Sigmoid colon (tissue), 7 donors: ENCODE results near the gene MBD4. TPM values are rescaled to one million over a fixed set of nuclear protein-coding genes. Genes with fewer than 3 reads are reported as not detected.

Experiments
- DNase-seq: peaks from one replicate; pipeline ENCODE4 v3.0.0-alpha.2; 2019
- H3K27ac ChIP-seq, 4 donors: fragments of 200-600 bp; sonication (generic); one replicate each; pipeline ENCODE4 v1.5.1; 2016 to 2019; ENCODE audit warnings: mild to moderate bottlenecking in 1 of 4
- H3K27me3 ChIP-seq, 3 donors: fragments of 200-600 bp; sonication (generic); one replicate each; pipeline ENCODE4 v1.5.1; 2019; ENCODE audit warnings: mild to moderate bottlenecking in 1 of 3
- H3K36me3 ChIP-seq, 4 donors: fragments of 200-600 bp; sonication (generic); one replicate each; pipeline ENCODE4 v1.5.1; 2016 to 2019
- H3K4me1 ChIP-seq, 4 donors: fragments of 200-600 bp; sonication (generic); one replicate each; pipeline ENCODE4 v1.5.1; 2017 to 2019
- H3K4me3 ChIP-seq, 4 donors: fragments of 200-600 bp; sonication (generic); one replicate each; pipeline ENCODE4 v1.5.1; 2017 to 2019; ENCODE audit warnings: mild to moderate bottlenecking in 2 of 4, moderate library complexity in 1 of 4
- H3K9me3 ChIP-seq, 4 donors: fragments of 200-600 bp in 3 of 4; sonication (generic) in 3 of 4; one replicate each; pipeline versions ENCODE4 v1.5.1 to v1.6.1; 2013 to 2019
- CTCF ChIP-seq, 4 experiments: fragments of 450-650 bp in 3 of 4; fragments of 200-600 bp in 1 of 4; IDR thresholded peaks; one replicate each; pipeline ENCODE4 v1.5.1; 2016 to 2019; ENCODE audit warnings: antibody characterized with exemption in 4 of 4, mild to moderate bottlenecking in 3 of 4, moderate library complexity in 2 of 4
- EP300 ChIP-seq, 4 donors: sonication (generic); formaldehyde crosslinking; IDR thresholded peaks; one replicate each; pipeline ENCODE4 v1.6.1; 2017; ENCODE audit warnings: antibody characterized with exemption in 4 of 4
- POLR2A ChIP-seq, 2 donors: fragments of 450-650 bp; IDR thresholded peaks; one replicate each; pipeline ENCODE4 v1.6.1; 2016; ENCODE audit warnings: antibody characterized with exemption in 2 of 2, mild to moderate bottlenecking in 2 of 2, moderate library complexity in 2 of 2
- POLR2AphosphoS5 ChIP-seq, 4 donors: sonication (generic); formaldehyde crosslinking; IDR thresholded peaks; one replicate each; pipeline ENCODE4 v1.6.1; 2017; ENCODE audit warnings: antibody characterized with exemption in 4 of 4
- WGBS, 2 donors: extraction: QIAGEN DNeasy Blood & Tissue Kit; methylation state at CpG; one replicate each; pipeline ENCODE4 v1.1.7; 2013; 5-methylcytosine and 5-hydroxymethylcytosine counted together
- intact Hi-C: fragments of 100-400 bp; cut with DNase I; formaldehyde crosslinking; loops from one replicate; pipeline ENCODE4 v1.15.1; 2023
- polyA plus RNA-seq, 3 donors: library from polyadenylated mRNA; stranded (reverse); fragments of 200-250 nt; gene quantifications; one replicate each; pipeline ENCODE4 v1.2.3, GENCODE V29; 2013
- total RNA-seq, 4 donors: library from RNA; depleted of rRNA; stranded (reverse); fragments of >200 nt; gene quantifications; one replicate each; pipeline ENCODE4 v1.1.0, GENCODE V29; 2016
- donor health status: healthy with polysubstance abuse.
- donor health status: Bipolar disorder and iron deficiency.
- donor health status: healthy.

The MBD4 gene
- total and polyA plus RNA-seq, 7 donors = 11.8 to 21.6 (median 15.8) TPM

- no peak for TF ChIP-seq POLR2A (IDR thresholded peaks at IDR 0.05)
- TF ChIP-seq CTCF (IDR thresholded peaks at IDR 0.05) = no peak
- no peak for TF ChIP-seq EP300 (IDR thresholded peaks at IDR 0.05)
- TF ChIP-seq POLR2AphosphoS5 (IDR thresholded peaks at IDR 0.05) = no peak
- WGBS, 2 donors = 86 to 89% methylated on average over 4 of the region's 4 CpGs
- no peak for DNase-seq
- H3K4me1 ChIP-seq = no peaks in the 10 kb centered on the region
- no peaks in the 10 kb centered on the region for H3K9me3 ChIP-seq
- no peak overlapping the region for H3K4me3 ChIP-seq
- intact Hi-C loops = no loop called here
- peaks cover 0 to 53% (median 3%) of the 10 kb centered on the region in 4 donors for H3K36me3 ChIP-seq
- H3K27me3 ChIP-seq = no peaks in the 10 kb centered on the region
- no peak overlapping the region for H3K27ac ChIP-seq
These were observed 24.0 kb upstream of the MBD4 start for GRCh38 chr3:129463716-129464115.

GRCh38 chr3:129463094-129463493 is 23.3 kb upstream of the MBD4 start:
- 95 to 98% methylated on average over 3 of the region's 3 CpGs for WGBS, 2 donors
- no peaks in the 10 kb centered on the region for H3K9me3 ChIP-seq
- H3K4me1 ChIP-seq = no peaks in the 10 kb centered on the region
- intact Hi-C loops = no loop called here
- no peak for TF ChIP-seq EP300 (IDR thresholded peaks at IDR 0.05)
- TF ChIP-seq POLR2AphosphoS5 (IDR thresholded peaks at IDR 0.05) = no peak
- TF ChIP-seq POLR2A (IDR thresholded peaks at IDR 0.05) = no peak
- no peak for TF ChIP-seq CTCF (IDR thresholded peaks at IDR 0.05)
- DNase-seq = no peak
- peaks cover 0 to 54% (median 3%) of the 10 kb centered on the region in 4 donors for H3K36me3 ChIP-seq
- H3K4me3 ChIP-seq = no peak overlapping the region
- H3K27ac ChIP-seq = no peak overlapping the region
- H3K27me3 ChIP-seq = no peaks in the 10 kb centered on the region

- no peak for TF ChIP-seq EP300 (IDR thresholded peaks at IDR 0.05)
- no peak for TF ChIP-seq POLR2A (IDR thresholded peaks at IDR 0.05)
- no peak for TF ChIP-seq POLR2AphosphoS5 (IDR thresholded peaks at IDR 0.05)
- no peak for TF ChIP-seq CTCF (IDR thresholded peaks at IDR 0.05)
- H3K27ac ChIP-seq = no peak overlapping the region
These were observed 22.7 kb upstream of the MBD4 start for GRCh38 chr3:129462361-129462968.

GRCh38 chr3:129461461-129462146 is 21.9 kb upstream of the MBD4 start:
- Histone ChIP-seq H3K27ac (no peak overlapping the region), H3K4me3 (no peak overlapping the region), H3K27me3 (no peaks in the 10 kb centered on the region), H3K9me3 (no peaks in the 10 kb centered on the region), H3K4me1 (no peaks in the 10 kb centered on the region), H3K36me3 (peaks cover 0 to 49% (median 3%) of the 10 kb centered on the region in 4 donors)
- intact Hi-C loops = no loop called here
- TF ChIP-seq CTCF (IDR thresholded peaks at IDR 0.05) = no peak
- no peak for TF ChIP-seq POLR2AphosphoS5 (IDR thresholded peaks at IDR 0.05)
- no peak for TF ChIP-seq EP300 (IDR thresholded peaks at IDR 0.05)
- TF ChIP-seq POLR2A (IDR thresholded peaks at IDR 0.05) = no peak
- whole genome bisulfite sequencing, 2 donors = 85 to 95% methylated on average over 6 of the region's 6 CpGs
- DNase-seq = no peak

More at GRCh38 chr3:129462361-129462968, 22.7 kb upstream of the MBD4 start:
- H3K4me1 ChIP-seq = no peaks in the 10 kb centered on the region
- no peaks in the 10 kb centered on the region for H3K27me3 ChIP-seq
- intact Hi-C loops = no loop called here
- H3K4me3 ChIP-seq = no peak overlapping the region
- 91 to 93% methylated on average over 3 of the region's 3 CpGs for WGBS, 2 donors
- no peaks in the 10 kb centered on the region for H3K9me3 ChIP-seq
- no peak for DNase-seq
- H3K36me3 ChIP-seq = peaks cover 0 to 48% (median 3%) of the 10 kb centered on the region in 4 donors
